Left lung (tissue), 10 donors: ENCODE results near the gene LTB4R2. TPM values are rescaled to one million over a fixed set of nuclear protein-coding genes. Genes with fewer than 3 reads are reported as not detected.

Source experiments
- ATAC-seq: fragments of 200-7000 bp; cut with Tn5 transposase; one replicate; pipeline ENCODE4 v1.9.1; 2020; ENCODE audit warnings: moderate library complexity
- DNase-seq, 4 donors: peaks; one replicate each; pipeline ENCODE4 v3.0.0-alpha.2; 2013 to 2020
- H3K27ac ChIP-seq, 2 donors: fragments of 200-600 bp; sonication (generic) in 1 of 2; one replicate each; pipeline versions ENCODE4 v1.5.0 to v1.8.0; 2020 to 2021
- H3K27me3 ChIP-seq, 2 donors: fragments of 200-600 bp; sonication (generic) in 1 of 2; one replicate each; pipeline versions ENCODE4 v1.5.0 to v1.8.0; 2020 to 2021
- H3K36me3 ChIP-seq, 2 donors: fragments of 200-600 bp; sonication (generic) in 1 of 2; one replicate each; pipeline versions ENCODE4 v1.5.0 to v1.8.0; 2020 to 2021
- H3K4me1 ChIP-seq, 2 donors: fragments of 200-600 bp; one replicate each; pipeline ENCODE4 v1.8.0; 2021
- H3K4me3 ChIP-seq, 2 donors: fragments of 200-600 bp; sonication (generic) in 1 of 2; one replicate each; pipeline versions ENCODE4 v1.5.0 to v1.8.0; 2020 to 2021; ENCODE audit warnings: mild to moderate bottlenecking in 1 of 2
- H3K9me3 ChIP-seq, 2 donors: fragments of 200-600 bp; sonication (generic) in 1 of 2; one replicate each; pipeline versions ENCODE4 v1.5.0 to v1.8.0; 2020 to 2021
- intact Hi-C, 2 donors: fragments of 100-400 bp; cut with DNase I; formaldehyde crosslinking; loops; one replicate each; pipeline versions ENCODE4 v1.11.2 to v1.14.2; 2022
- polyA plus RNA-seq, 6 donors: library from polyadenylated mRNA; unstranded; fragments of 120-200 nt; gene quantifications; one replicate each; pipeline ENCODE4 v1.2.1, GENCODE V29; 2013; ENCODE audit not compliant: insufficient read length in 6 of 6
- total RNA-seq, 2 donors: library from RNA; stranded (reverse); fragmentation: NEBNext Ultra II Directional; extraction: Animal tissue kit (Norgen Biotek cat#: 25700); gene quantifications; one replicate each; pipeline ENCODE4 v1.2.1, GENCODE V29; 2021
- TF ChIP-seq, protein P1 (sequence below), 2 donors: fragments of 200-600 bp; sonication (generic) in 1 of 2; IDR thresholded peaks; one replicate each; pipeline versions ENCODE4 v1.5.0 to v1.8.0; 2021; ENCODE audit warnings: antibody characterized with exemption in 2 of 2
- donor health status: DM: no; HTN: yes; CAD: no.
- donor health status: DM: no; HTN: no; CAD: no.

Gene LTB4R2
- total and polyA plus RNA-seq, 8 donors: 4.0 to 6.3 (median 5.6) TPM

DNA sequence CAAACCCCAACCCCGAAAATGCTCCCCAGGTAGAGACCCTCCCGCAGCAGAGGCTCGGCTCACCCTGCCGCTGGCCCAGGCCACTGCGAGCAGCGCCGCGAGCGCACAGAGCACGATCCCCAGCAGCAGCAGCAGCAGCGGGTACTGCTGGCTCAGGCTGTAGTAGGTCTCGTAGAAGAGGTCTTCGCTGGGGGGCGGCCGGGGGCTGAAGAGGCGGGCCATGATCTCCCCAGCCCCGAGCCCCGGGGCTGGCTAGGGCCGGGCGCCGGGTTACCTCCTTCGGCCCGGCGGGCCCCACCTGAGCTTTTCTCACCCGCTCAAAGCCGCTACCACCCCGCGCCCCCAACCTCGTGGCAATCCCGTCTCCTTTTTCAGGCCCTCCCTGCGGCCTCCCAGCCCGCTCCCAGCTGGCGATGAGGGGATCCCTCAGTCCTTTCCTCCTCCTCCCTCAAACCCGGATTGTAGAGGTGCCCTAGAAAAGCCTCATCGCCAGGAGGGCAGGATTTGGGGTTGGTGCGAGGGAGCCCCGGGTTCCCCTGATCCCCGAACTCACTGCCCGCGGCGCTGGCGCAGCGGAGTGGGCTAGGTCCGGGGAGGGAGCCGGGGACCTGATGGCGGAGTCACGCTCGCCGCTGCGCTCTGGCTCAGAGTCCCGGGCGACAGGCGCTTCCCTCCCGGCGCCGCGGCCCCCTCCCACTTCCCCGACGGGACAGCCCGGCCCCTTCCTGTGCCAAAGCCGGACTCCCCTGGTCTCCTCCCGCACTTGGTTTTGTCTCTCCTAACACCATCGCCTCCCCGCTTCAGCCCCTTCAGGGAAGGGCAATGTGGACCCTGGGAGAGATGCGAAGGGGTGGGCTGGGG lies 24.7 kb downstream of the LTB4R2 start, which contains the start of gene ADCY4:
ADCY4 (minus strand) TSS at position 641 of the 861 bp plus-strand sequence; CDS start at position 222, 419 bp downstream.
- Histone ChIP-seq H3K27ac (peak within 1 kb of the TSS; percentile 74 to 80), H3K36me3 (peaks cover 0 to 32% of the 10 kb centered on the region in 2 donors), H3K27me3 (peaks cover 9 to 27% of the 10 kb centered on the region in 2 donors), H3K4me1 (peaks cover 30 to 93% of the 10 kb centered on the region in 2 donors), H3K4me3 (peak within 1 kb of the TSS; percentile 19 to 46), H3K9me3 (no peaks in the 10 kb centered on the region)
- DNase-seq (peak in 1 of 4 donors; percentile 91), ATAC-seq (no peak)
- intact Hi-C loops: loop anchor here (5.0 to 10.0 kb wide), 3 partner anchors 98 to 340 kb away; no protein-coding TSS in a partner anchor
- TF ChIP-seq, protein P1, sequence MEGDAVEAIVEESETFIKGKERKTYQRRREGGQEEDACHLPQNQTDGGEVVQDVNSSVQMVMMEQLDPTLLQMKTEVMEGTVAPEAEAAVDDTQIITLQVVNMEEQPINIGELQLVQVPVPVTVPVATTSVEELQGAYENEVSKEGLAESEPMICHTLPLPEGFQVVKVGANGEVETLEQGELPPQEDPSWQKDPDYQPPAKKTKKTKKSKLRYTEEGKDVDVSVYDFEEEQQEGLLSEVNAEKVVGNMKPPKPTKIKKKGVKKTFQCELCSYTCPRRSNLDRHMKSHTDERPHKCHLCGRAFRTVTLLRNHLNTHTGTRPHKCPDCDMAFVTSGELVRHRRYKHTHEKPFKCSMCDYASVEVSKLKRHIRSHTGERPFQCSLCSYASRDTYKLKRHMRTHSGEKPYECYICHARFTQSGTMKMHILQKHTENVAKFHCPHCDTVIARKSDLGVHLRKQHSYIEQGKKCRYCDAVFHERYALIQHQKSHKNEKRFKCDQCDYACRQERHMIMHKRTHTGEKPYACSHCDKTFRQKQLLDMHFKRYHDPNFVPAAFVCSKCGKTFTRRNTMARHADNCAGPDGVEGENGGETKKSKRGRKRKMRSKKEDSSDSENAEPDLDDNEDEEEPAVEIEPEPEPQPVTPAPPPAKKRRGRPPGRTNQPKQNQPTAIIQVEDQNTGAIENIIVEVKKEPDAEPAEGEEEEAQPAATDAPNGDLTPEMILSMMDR (IDR thresholded peaks at IDR 0.05): no peak

GRCh38 chr14:24335461-24336171 lies 25.7 kb downstream of the LTB4R2 start:
- DNase-seq (no peak), ATAC-seq (no peak)
- intact Hi-C loops: loop anchor here (10.0 kb wide), 2 partner anchors 99 to 339 kb away; no protein-coding TSS in a partner anchor
- Histone ChIP-seq H3K9me3 (no peaks in the 10 kb centered on the region), H3K27ac (peak overlapping the region; percentile 74 to 80), H3K27me3 (peaks cover 9 to 27% of the 10 kb centered on the region in 2 donors), H3K4me3 (peak overlapping the region in 1 of 2 donors; percentile 46), H3K36me3 (peaks cover 0 to 32% of the 10 kb centered on the region in 2 donors), H3K4me1 (peaks cover 30 to 89% of the 10 kb centered on the region in 2 donors)
- TF ChIP-seq, protein P1 (IDR thresholded peaks at IDR 0.05): no peak

DNA sequence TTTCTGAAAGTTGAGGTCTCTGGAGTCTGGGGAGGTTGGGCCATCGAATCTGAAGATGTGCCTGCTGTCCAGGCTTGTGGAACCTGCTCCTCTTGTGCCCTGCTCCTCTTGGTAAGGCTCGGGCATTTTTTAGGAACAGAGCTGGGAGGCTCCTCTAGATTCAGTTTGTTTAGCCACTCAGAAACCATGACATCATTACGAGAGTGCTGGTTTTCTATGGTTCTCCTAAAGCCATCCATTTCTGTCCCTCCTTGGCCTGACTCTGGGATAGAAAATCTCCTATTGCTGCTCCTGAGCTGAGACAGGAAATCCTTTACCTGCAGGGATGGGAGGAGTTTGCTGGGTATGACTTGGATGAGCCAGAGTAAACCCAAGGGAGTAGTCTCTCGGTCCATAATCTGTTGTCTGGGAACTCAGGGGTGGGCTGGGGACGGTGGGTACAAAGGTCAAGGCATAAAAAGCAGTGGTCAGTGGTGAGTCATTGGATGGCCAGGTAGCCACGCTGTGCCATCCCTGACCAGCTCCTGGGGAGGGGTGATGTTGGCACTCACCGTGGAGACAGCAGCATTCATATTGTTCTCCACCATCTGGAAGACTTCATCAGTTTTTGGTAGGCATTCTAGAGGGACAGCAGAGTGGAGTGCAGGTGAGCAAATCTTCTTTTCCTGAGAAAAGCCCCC lies 27.3 kb downstream of the LTB4R2 start:
- DNase-seq: no peak
- peaks cover 30 to 73% of the 10 kb centered on the region in 2 donors for H3K4me1 ChIP-seq
- H3K4me3 ChIP-seq: no peak overlapping the region
- H3K9me3 ChIP-seq: no peaks in the 10 kb centered on the region
- no peak for ATAC-seq
- H3K36me3 ChIP-seq: peaks cover 0 to 32% of the 10 kb centered on the region in 2 donors
- intact Hi-C loops: loop anchor here (10.0 kb wide), 2 partner anchors 98 to 338 kb away; no protein-coding TSS in a partner anchor
- H3K27ac ChIP-seq: no peak overlapping the region
- H3K27me3 ChIP-seq: peaks cover 9 to 27% of the 10 kb centered on the region in 2 donors
- TF ChIP-seq, protein P1 (IDR thresholded peaks at IDR 0.05): no peak

GRCh38 chr14:24337824-24338175 lies 27.9 kb downstream of the LTB4R2 start:
- Histone ChIP-seq H3K9me3 (no peaks in the 10 kb centered on the region), H3K4me1 (peaks cover 25 to 68% of the 10 kb centered on the region in 2 donors), H3K36me3 (peaks cover 0 to 32% of the 10 kb centered on the region in 2 donors), H3K27me3 (peaks cover 9 to 22% of the 10 kb centered on the region in 2 donors), H3K4me3 (no peak overlapping the region), H3K27ac (no peak overlapping the region)
- TF ChIP-seq, protein P1 (IDR thresholded peaks at IDR 0.05): no peak
- no peak for DNase-seq
- intact Hi-C loops: loop anchor here (10.0 kb wide), 2 partner anchors 97 to 337 kb away; no protein-coding TSS in a partner anchor
- no peak for ATAC-seq
